Esophagus muscularis mucosa (tissue), 4 donors: ENCODE measurements around the gene GSN.

ENCODE experiments used
- EP300 ChIP-seq: sonication (generic); formaldehyde crosslinking; IDR thresholded peaks from one replicate; pipeline ENCODE4 v1.6.1; 2017; ENCODE audit warnings: antibody characterized with exemption
- POLR2A ChIP-seq: fragments of 450-650 bp; IDR thresholded peaks from one replicate; pipeline ENCODE4 v1.6.1; 2017; ENCODE audit warnings: antibody characterized with exemption, moderate library complexity, mild to moderate bottlenecking, low read depth
- TF ChIP-seq, protein P1 (sequence below), 3 experiments: fragments of 200-600 bp in 2 of 3; fragments of 450-650 bp in 1 of 3; sonication (generic) in 2 of 3; IDR thresholded peaks; one replicate each; pipeline ENCODE4 v1.5.1; 2017 to 2019; ENCODE audit warnings: antibody characterized with exemption in 3 of 3, mild to moderate bottlenecking in 2 of 3, moderate library complexity in 1 of 3

DNA sequence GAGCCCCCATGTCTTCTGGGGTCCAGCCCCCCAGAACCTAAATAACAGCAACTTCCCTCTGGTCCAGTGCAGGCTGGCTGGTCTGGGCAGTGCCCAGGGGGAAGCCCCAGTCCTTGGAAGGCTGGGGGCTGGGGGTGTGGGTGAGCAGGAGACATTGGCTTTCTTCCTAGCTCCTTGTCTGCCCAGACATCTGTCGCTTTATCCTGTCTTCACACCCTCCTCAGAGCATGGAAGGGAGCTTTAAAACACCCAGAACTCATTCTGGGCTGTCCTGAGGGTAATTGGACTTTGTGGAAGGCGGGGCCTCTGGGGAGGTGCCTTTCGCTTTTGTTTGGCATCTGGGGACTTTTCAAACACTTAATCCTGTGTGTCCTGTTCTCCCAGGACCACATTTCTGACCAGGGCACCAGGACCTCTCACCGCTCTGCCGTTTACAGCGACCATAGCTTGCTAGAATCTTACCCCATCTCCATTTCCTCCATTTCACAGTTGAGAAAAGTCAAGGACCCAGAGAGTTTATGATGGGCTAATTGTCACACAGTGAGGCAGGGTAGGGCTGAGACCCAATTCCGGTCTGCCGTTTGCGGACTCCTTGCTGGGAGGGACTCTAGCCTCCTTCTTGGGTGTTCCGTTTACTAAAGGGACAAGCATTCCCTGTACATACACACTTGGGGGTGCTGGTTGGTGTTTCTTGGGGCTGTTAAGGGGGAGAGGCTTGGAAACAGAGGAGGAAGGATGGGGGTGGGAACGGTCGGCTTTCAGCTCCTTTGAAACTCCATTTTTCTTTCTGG is 1.1 kb downstream of the GSN start:
- TF ChIP-seq POLR2A, result no peak
- TF ChIP-seq, protein P1, sequence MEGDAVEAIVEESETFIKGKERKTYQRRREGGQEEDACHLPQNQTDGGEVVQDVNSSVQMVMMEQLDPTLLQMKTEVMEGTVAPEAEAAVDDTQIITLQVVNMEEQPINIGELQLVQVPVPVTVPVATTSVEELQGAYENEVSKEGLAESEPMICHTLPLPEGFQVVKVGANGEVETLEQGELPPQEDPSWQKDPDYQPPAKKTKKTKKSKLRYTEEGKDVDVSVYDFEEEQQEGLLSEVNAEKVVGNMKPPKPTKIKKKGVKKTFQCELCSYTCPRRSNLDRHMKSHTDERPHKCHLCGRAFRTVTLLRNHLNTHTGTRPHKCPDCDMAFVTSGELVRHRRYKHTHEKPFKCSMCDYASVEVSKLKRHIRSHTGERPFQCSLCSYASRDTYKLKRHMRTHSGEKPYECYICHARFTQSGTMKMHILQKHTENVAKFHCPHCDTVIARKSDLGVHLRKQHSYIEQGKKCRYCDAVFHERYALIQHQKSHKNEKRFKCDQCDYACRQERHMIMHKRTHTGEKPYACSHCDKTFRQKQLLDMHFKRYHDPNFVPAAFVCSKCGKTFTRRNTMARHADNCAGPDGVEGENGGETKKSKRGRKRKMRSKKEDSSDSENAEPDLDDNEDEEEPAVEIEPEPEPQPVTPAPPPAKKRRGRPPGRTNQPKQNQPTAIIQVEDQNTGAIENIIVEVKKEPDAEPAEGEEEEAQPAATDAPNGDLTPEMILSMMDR (IDR thresholded peaks at IDR 0.05), result no peak
- TF ChIP-seq EP300, result no peak
